MCF 10A (cell line): ENCODE data around the gene FOXL2. TPM values are rescaled to one million over a fixed set of nuclear protein-coding genes. Genes with fewer than 3 reads are reported as not detected.
A peak's percentile ranks its signal among the peaks of the same experiment; 100 is the strongest.

ENCODE experiments used
- BruUV-seq: library from RNA; stranded (reverse); fragments of 400-500 nt; replicated peaks from 2 replicates; lab custom pipeline; 2021; lab: Mats Ljungman, UMichigan
- CTCF ChIA-PET: fragments of 300-600 bp; sonication (Branson Sonifier 250); formaldehyde crosslinking; extraction: SDS; loops from one replicate; lab custom pipeline; 2021; ENCODE audit warnings: antibody characterized with exemption, inconsistent platforms; lab: Yijun Ruan, JAX
- POLR2A ChIA-PET: fragments of 300-600, 350-650 bp; sonication (Branson Sonifier 250); formaldehyde crosslinking; extraction: SDS; loops from one replicate; lab custom pipeline; 2020; ENCODE audit warnings: antibody characterized with exemption, inconsistent platforms; lab: Yijun Ruan, JAX
- DNase-seq: peaks from one replicate; pipeline ENCODE4 v3.0.0-alpha.2; 2018; ENCODE audit not compliant: unreplicated experiment
- H3K27ac Mint-ChIP-seq: one replicate; pipeline ENCODE4 v1.8.0; 2022; ENCODE audit warnings: mild to moderate bottlenecking, low read depth, mixed read lengths; ENCODE audit not compliant: unreplicated experiment
- H3K27me3 Mint-ChIP-seq: one replicate; pipeline ENCODE4 v1.8.0; 2022; ENCODE audit warnings: mixed read lengths; ENCODE audit not compliant: insufficient read depth, unreplicated experiment
- H3K36me3 Mint-ChIP-seq: one replicate; pipeline ENCODE4 v1.8.0; 2022; ENCODE audit warnings: mild to moderate bottlenecking, moderate library complexity, mixed read lengths; ENCODE audit not compliant: insufficient read depth, unreplicated experiment
- H3K4me1 Mint-ChIP-seq: one replicate; pipeline ENCODE4 v1.8.0; 2022; ENCODE audit warnings: mixed read lengths; ENCODE audit not compliant: insufficient read depth, unreplicated experiment
- H3K4me3 Mint-ChIP-seq: one replicate; pipeline ENCODE4 v1.8.0; 2022; ENCODE audit warnings: mild to moderate bottlenecking, moderate library complexity, mixed read lengths; ENCODE audit not compliant: unreplicated experiment
- H3K9me3 Mint-ChIP-seq: one replicate; pipeline ENCODE4 v1.8.0; 2022; ENCODE audit warnings: mixed read lengths; ENCODE audit not compliant: unreplicated experiment
- intact Hi-C: fragments of 100-400 bp; cut with micrococcal nuclease; formaldehyde crosslinking; loops from 2 replicates; pipeline ENCODE4 v1.14.1; 2022
- total RNA-seq: library from RNA; stranded (reverse); gene quantifications from 2 replicates; pipeline ENCODE4 v1.2.3, GENCODE V29; 2022
- TF ChIP-seq, protein P1 (sequence below): fragments of 200-600 bp; IDR thresholded peaks from one replicate; pipeline ENCODE4 v1.8.0; 2022; ENCODE audit warnings: antibody characterized with exemption, mild to moderate bottlenecking; ENCODE audit not compliant: unreplicated experiment

The FOXL2 gene
- total RNA-seq, 1 experiment from 2014 or later, result 0.30 TPM

DNA sequence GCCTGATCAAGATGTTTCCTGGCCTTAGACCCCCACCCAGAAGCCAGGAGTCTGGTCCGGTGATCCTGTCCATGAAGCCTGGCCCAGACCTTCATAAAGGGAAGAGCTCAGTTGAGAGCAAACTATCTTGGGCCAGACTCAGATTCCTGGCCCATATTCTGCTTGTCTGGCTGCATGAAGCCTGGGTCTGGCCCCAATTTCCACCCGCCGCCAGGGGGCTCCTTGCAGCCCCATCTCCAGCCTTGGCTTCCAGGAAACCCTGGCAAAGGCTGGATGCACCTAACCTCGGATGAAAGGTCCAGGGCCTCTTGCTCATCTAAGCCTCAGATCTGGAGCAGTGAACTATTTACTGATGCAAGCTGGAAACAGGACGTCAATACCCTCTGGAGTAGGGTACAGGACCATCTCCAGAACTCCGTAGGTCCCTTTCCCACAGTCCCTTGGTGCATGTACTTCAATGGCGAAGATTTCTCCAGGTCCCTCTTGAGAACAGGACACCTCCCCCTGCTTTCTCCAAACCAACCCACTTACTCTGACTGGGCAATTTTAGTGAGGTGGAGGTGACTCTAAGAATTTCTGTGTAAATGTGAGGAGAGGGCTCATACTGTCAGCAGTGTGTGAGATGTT is 5.6 kb downstream of the FOXL2 start:
- POLR2A ChIA-PET, result interaction anchor here (0.6 kb wide), 1 partner anchor 421 kb away, joined by 3 read pairs; no protein-coding TSS in a partner anchor
- H3K36me3 Mint-ChIP-seq, result no peaks in the 10 kb centered on the region
- intact Hi-C loops, result loop anchor here (1.0 to 2.0 kb wide), 2 partner anchors 37 to 388 kb away; no protein-coding TSS in a partner anchor
- no peaks in the 10 kb centered on the region for H3K4me1 Mint-ChIP-seq
- TF ChIP-seq, protein P1, sequence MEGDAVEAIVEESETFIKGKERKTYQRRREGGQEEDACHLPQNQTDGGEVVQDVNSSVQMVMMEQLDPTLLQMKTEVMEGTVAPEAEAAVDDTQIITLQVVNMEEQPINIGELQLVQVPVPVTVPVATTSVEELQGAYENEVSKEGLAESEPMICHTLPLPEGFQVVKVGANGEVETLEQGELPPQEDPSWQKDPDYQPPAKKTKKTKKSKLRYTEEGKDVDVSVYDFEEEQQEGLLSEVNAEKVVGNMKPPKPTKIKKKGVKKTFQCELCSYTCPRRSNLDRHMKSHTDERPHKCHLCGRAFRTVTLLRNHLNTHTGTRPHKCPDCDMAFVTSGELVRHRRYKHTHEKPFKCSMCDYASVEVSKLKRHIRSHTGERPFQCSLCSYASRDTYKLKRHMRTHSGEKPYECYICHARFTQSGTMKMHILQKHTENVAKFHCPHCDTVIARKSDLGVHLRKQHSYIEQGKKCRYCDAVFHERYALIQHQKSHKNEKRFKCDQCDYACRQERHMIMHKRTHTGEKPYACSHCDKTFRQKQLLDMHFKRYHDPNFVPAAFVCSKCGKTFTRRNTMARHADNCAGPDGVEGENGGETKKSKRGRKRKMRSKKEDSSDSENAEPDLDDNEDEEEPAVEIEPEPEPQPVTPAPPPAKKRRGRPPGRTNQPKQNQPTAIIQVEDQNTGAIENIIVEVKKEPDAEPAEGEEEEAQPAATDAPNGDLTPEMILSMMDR, result peak; percentile 53
- H3K4me3 Mint-ChIP-seq, result no peak overlapping the region
- DNase-seq, result peak; percentile 66
- no peaks in the 10 kb centered on the region for H3K9me3 Mint-ChIP-seq
- peaks cover 27% of the 10 kb centered on the region for H3K27me3 Mint-ChIP-seq
- CTCF ChIA-PET, result interaction anchor here (0.6 to 1.8 kb wide), 7 partner anchors 13 to 1980 kb away, joined by 3 to 8 read pairs (median 3); no protein-coding TSS in a partner anchor
- no TSS peak for BruUV-seq
- no peak overlapping the region for H3K27ac Mint-ChIP-seq

DNA sequence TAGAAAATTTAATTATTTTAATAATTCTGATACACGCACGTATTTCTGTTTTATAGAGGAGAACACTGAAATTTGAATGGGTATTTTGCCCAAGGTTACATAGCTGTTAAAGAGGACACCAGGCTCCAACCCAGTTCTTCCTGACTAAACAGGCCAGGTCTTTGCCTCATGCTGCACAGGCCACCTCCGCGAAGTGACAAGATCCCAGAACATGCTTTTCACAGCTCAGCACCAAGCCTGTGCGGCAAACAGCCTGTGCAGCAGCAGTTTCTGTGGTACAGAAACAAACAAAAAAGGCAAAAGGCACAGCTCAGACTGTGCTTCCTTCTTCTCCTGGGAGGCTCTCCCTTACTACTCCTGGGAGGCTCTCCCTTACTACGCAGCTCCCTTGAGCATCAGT is 6.5 kb downstream of the FOXL2 start:
- Mint-ChIP-seq H3K27me3 (peaks cover 24% of the 10 kb centered on the region), H3K36me3 (no peaks in the 10 kb centered on the region), H3K27ac (no peak overlapping the region), H3K4me1 (no peaks in the 10 kb centered on the region), H3K9me3 (no peaks in the 10 kb centered on the region), H3K4me3 (no peak overlapping the region)
- DNase-seq, result no peak
- intact Hi-C loops, result loop anchor here (2.0 kb wide), 1 partner anchor 38 kb away; no protein-coding TSS in a partner anchor
- CTCF ChIA-PET, result interaction anchor here (0.8 to 1.8 kb wide), 3 partner anchors 171 to 390 kb away, joined by 3 to 8 read pairs (median 7); no protein-coding TSS in a partner anchor
- no TSS peak for BruUV-seq
- TF ChIP-seq, protein P1, result no peak
- POLR2A ChIA-PET, result no interaction called here

DNA sequence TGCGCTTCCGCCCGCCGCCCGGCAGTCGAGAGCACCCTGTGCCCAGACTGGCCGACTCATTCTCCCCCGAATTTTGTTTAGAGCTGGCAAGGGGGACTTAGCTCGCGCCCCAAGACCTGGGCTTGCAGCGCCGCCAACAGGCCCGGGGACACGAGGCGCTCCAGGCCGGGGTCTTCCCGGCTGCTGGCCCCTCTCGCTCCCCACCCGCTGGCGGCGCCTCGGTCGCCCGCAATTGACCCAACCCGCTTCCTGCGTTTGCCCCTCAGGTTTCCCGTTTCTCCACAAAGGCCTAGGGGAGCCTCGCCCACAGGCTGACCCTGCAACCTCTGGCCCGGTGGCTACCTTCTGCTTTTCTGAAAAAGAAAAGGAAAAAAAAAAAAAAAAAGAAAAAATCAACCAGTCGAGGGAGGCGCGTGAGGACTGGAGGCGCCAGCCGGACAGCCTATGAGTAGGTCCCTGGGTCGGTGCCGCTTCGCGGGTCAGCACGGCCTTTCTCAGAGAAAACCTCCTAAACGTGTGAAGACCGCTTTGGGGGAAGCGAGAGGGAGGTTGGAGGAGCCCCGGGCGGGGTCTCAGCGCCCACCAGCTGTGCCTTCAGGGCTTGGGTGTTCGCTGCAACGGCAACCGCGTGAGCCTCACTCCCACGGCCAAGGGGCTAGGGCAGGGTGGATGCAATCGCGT is 7.2 kb downstream of the FOXL2 start:
- no peak for DNase-seq
- intact Hi-C loops, result loop anchor here (2.0 to 5.0 kb wide), 3 partner anchors 39 to 607 kb away; no protein-coding TSS in a partner anchor
- Mint-ChIP-seq H3K4me3 (no peak overlapping the region), H3K4me1 (no peaks in the 10 kb centered on the region), H3K27me3 (peaks cover 17% of the 10 kb centered on the region), H3K9me3 (no peaks in the 10 kb centered on the region), H3K27ac (no peak overlapping the region), H3K36me3 (no peaks in the 10 kb centered on the region)
- TF ChIP-seq, protein P1, result no peak
- ChIA-PET POLR2A (interaction anchor here (0.6 kb wide), 1 partner anchor 389 kb away, joined by 3 read pairs; no protein-coding TSS in a partner anchor), CTCF (interaction anchor here (0.8 to 1.8 kb wide), 3 partner anchors 172 to 391 kb away, joined by 3 to 8 read pairs (median 7); no protein-coding TSS in a partner anchor)
- BruUV-seq, result no TSS peak
